ENCODE measurements around the gene RIMKLB. TPM values are rescaled to one million over a fixed set of nuclear protein-coding genes. Genes with fewer than 3 reads are reported as not detected.
"Not testable (repeated sequence)": the region's sequence is repeated elsewhere in the genome, so short reads cannot be mapped to it uniquely, and the experiment has no call there.

RIMKLB gene
- total RNA-seq, 1 donor from 2014 or later, result 9.7 TPM

GRCh38 chr12:8804833-8805232 lies 107.0 kb downstream of the RIMKLB start:
- DNase-seq; intact Hi-C loops (cut with micrococcal nuclease); ATAC-seq: not testable (repeated sequence)

DNA sequence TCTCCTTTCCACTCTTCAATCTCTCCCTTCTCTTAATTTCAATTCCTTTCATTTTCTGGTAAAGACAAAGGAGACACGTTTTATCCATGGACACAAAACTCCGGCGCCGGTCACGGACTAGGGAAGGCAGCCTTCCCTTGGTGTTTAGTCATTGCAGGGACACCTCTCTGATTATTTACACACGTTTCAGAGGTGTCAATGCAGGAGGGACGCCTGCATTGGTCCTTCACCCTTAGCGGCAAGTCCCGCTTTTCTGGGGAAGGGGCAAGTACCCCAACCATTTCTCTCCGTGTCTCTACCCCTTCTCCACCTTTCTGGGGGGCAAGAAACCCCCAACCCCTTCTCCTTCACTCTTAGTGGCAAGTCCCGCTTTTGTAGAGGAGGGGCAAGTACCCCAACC lies 107.7 kb downstream of the RIMKLB start:
- ATAC-seq; DNase-seq; intact Hi-C loops (cut with micrococcal nuclease): not testable (repeated sequence)

- DNase-seq; intact Hi-C loops (cut with micrococcal nuclease); ATAC-seq: not testable (repeated sequence)
These were observed 109.3 kb downstream of the RIMKLB start for GRCh38 chr12:8807084-8807483.

DNA sequence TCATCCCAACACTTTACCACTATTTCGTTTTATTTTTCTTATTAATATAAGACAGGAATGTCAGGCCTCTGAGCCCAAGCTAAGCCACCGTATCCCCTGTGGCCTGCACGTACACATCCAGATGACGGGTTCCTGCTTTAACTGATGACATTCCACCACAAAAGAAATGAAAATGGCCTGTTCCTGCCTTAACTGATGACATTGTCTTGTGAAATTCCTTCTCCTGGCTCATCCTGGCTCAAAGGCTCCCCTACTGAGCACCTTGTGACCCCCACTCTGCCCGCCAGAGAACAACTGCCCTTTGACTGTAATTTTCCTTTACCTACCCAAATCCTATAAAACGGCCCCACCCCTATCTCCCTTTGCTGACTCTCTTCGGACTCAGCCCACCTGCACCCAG lies 112.3 kb downstream of the RIMKLB start:
- ATAC-seq; DNase-seq; intact Hi-C loops (cut with micrococcal nuclease): not testable (repeated sequence)

DNA sequence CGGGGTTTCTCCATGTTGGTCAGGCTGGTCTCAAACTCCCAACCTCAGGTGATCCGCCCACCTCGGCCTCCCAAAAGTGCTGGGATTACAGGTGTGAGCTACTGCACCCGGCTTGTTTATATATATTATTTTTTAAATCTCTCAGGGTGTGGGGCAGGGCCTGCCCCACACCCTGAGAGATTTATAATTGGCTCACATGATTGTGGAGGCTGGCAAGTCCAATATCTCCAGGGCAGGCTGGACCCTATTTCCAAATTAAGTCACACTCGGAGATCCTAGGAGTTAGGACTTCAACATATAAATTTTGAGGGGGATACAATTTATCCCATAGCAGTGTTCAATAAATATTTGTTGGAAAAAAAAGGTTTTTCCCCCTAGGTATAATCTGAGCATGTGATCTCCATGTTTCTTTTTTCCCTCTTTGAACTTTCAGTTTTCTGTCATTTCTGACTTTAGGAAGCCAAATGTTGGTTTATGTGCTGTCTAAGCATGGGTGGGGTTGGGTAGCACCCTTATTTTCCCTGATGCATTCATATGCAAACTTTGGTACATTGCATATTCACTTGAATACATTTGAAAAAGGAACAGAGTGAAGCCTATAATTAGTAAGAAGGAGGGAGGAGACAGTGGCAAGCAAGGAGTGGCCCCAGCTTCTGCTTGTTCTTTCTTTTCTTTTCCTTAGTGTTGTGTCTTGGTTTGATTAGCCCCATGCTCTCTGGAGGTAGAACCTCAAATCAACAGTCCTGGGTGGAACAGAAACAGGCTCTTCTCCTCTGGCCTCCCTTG lies 116.0 kb downstream of the RIMKLB start:
- ATAC-seq (no peak), DNase-seq (no peak)
- intact Hi-C loops (cut with micrococcal nuclease), result no loop called here

- DNase-seq (no peak), ATAC-seq (no peak)
- intact Hi-C loops (cut with micrococcal nuclease), result no loop called here
These were observed 118.8 kb downstream of the RIMKLB start for GRCh38 chr12:8816448-8817050.

DNA sequence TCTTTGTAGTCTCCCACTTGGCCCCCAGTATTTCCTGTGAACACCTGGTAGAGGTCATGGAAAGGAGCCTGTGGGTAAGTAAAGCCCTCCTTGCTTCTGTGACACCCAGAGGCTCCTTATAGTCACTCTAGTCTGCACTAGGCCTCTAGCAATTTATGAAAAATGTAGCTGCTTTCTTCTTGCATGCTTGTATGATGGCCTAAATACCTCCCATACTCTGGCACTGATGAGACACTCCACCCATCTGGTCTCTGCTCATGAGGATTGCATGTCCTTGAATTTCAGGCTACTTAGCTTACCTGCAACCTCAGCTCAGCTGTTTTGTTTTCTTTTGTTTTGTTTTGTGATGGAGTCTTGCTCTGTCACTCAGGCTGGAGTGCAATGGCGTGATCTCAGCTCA lies 120.1 kb downstream of the RIMKLB start:
- no peak for ATAC-seq
- DNase-seq, result no peak
- intact Hi-C loops (cut with micrococcal nuclease), result no loop called here

DNA sequence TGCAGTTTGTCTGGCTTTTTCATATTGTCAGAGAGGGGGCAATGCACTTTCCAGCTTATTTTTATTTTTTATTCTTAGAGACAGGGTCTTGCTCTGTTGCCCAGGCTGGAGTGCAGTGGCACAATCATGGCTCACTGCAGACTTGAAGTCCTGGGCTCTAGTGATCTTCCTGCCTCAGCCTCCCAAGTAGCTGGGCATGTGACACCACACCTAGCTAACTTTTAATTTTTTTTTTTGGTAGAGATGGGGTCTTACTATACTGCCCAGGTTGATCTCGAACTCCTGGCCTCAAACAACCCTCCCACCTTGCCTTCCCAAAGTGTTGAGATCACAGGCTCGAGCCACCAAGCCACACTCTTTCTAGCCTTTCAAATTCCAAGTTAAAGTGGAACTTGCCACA lies 120.7 kb downstream of the RIMKLB start:
- intact Hi-C loops (cut with micrococcal nuclease), result no loop called here
- ATAC-seq (no peak), DNase-seq (no peak)

GRCh38 chr12:8819666-8819980 lies 121.8 kb downstream of the RIMKLB start:
- no peak for DNase-seq
- ATAC-seq, result no peak
- intact Hi-C loops (cut with micrococcal nuclease), result no loop called here

GRCh38 chr12:8820676-8821407 lies 123.1 kb downstream of the RIMKLB start:
- intact Hi-C loops (cut with micrococcal nuclease); ATAC-seq: not testable (repeated sequence)

GRCh38 chr12:8821591-8821990 lies 123.8 kb downstream of the RIMKLB start:
- intact Hi-C loops (cut with micrococcal nuclease), result no loop called here
- no peak for DNase-seq

More at GRCh38 chr12:8820676-8821407, 123.1 kb downstream of the RIMKLB start:
- not testable (repeated sequence) for DNase-seq

DNA sequence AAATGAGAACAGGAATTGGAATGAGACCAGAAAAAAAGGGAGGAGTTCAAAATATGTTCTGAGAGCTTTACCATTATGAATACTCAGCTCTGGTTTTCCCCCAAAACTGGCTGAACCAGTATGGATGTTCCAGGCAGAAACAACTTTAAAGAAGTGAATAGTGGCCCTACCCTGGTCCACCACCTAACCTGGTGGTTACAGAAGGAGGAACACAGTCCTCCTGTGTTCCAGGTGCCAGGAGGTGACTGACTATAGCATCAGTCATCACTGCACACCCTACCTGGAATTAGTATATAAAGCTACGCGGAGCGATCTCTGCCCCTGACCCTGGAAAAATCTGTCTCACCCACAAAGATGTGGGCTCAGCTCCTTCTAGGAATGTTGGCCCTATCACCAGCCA lies 124.5 kb downstream of the RIMKLB start, which contains the start of gene A2ML1:
A2ML1 (plus strand) TSS at position 324 of the 400 bp plus-strand sequence; CDS start at position 355, 31 bp downstream.
- DNase-seq, result no peak
- no peak for ATAC-seq
- intact Hi-C loops (cut with micrococcal nuclease), result no loop called here

More at GRCh38 chr12:8821591-8821990, 123.8 kb downstream of the RIMKLB start:
- no peak for ATAC-seq

DNA sequence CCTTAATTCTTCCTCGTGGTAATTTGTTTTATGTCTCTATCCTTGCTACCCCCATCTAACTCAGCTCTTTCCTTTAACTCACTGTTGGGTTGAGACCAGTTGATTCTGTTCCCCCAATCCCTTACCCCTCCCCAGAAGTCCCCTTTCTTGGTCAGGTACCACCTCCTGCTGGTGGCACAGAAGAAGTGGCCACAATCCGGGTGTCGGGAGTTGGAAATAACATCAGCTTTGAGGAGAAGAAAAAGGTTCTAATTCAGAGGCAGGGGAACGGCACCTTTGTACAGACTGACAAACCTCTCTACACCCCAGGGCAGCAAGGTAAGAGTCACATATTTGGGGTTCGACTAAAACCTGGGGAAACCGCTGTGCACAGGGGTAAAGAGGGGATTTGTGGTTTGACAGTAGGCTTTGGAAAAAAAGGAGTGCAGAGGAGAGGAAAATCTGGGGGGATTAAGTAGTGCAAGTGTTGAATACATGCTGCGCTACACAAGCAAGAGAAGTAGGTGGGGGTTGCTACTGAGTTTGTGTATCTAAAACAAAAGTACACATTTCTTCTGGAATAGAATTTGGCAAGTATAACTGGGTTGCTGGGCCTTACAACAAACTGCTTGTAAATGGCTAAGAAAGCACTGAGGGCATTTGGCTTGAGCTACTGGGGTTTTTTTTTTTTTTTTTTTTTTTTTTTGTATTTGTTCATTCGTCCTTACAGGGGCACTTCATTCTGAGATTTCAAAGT lies 125.9 kb downstream of the RIMKLB start:
- no peak for DNase-seq
- peak; percentile 53 for ATAC-seq
- intact Hi-C loops (cut with micrococcal nuclease), result no loop called here

DNA sequence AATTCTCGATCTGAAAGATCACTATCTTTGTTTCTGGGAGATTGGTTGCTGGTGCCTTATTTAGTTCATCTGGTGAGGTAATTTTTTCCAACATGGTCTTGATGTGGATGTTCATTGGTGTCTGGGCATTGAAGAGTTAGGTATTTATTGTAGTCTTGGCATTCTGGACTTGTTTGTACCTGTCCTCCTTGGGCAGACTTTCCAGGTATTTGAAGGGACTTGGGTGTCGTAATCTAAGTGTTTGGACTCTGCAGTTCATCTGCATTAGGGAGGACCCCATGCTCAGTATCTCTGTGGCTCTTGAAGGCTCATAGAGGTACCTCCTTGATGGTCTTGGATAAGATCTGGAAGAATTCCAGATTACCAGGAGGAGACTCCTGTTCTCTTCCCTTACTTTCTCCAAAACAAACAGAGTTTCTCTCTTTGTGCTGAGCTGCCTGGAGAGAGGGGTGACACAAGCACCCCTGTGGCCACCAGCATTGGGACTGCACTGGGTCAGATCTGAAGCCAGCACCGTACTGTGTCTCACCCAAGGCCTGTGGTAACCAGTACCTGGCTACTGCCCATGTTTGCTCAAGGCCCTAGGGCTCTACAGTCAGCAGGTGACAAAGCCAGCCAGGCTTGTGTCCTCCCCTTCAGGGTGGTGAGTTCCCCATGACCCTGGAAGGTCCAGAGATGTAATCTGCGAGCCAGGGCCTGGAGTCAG lies 129.9 kb downstream of the RIMKLB start:
- no peak for DNase-seq
- intact Hi-C loops (cut with micrococcal nuclease), result no loop called here
- ATAC-seq, result no peak

DNA sequence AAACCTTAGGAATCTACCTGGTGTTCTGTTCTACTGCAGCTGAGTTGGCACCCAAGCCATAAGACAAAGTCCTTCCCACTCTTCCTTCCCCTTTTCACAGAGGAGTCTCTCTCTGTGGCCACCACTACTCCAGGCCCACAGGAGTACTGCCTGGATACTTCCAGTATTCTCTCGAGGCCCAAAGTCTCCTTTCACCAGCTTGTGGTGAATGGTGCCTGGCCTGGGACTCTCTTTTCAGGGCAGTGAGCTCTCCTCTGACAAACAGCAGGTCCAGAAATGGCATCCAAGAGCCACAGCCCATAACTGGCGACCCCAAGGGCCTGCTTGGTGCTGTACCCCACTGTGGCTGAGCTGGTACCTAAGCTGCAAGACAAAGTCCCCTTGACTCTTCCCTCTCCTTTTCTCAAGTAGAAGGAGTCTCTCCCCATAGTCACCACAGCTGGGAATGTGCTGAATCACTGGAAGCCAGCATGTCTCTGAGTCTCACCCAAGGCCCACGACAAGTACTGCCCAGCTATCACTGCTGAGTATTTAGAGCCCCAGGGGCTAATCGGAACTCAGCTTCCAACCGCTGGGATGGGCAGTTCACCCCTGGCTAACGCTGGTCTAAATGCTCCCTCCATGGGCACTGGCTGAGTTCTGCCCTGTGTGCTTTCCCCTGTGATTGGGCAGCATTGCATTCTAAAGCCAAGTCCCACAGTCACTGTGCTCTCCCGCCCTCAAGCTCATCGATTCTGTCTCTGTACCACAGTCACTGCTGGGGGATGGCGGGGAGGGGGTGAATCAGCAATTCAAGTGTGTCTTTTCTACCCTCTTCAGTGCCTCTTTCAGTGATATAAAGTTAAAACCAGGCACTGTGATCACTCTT lies 130.7 kb downstream of the RIMKLB start:
- no peak for DNase-seq

GRCh38 chr12:8829125-8829518 lies 131.3 kb downstream of the RIMKLB start:
- DNase-seq (no peak), ATAC-seq (no peak)
- intact Hi-C loops (cut with micrococcal nuclease), result no loop called here

More for the DNA sequence above, 130.7 kb downstream of the RIMKLB start:
- intact Hi-C loops (cut with micrococcal nuclease), result no loop called here
- no peak for ATAC-seq

DNA sequence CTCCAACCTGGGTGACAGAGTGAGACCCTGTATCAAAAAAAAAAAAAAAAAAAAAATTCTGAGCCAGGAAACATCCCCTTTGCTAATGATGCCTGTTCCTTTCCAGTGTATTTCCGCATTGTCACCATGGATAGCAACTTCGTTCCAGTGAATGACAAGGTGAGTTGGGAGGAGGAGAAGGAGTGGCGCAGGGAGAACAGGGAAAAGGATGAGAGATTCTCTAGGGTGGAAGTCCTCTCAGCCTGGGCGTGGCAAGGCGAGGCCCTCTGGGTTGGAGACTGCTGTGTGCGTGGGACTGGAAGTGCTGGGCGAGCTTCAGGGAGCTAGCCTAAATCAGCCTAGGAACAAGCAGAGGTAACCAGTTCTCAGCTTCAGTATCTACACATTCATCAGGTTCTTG lies 131.8 kb downstream of the RIMKLB start:
- intact Hi-C loops (cut with micrococcal nuclease), result no loop called here

GRCh38 chr12:8831116-8831515 lies 133.3 kb downstream of the RIMKLB start:
- intact Hi-C loops (cut with micrococcal nuclease), result no loop called here
- no peak for DNase-seq

More for the DNA sequence above, 131.8 kb downstream of the RIMKLB start:
- no peak for DNase-seq
- no peak for ATAC-seq

More at GRCh38 chr12:8831116-8831515, 133.3 kb downstream of the RIMKLB start:
- no peak for ATAC-seq

Measured in left ventricle myocardium superior (tissue), 1 donor.